HepG2 (cell line): ENCODE results near the gene IGDCC3. TPM values are rescaled to one million over a fixed set of nuclear protein-coding genes. Genes with fewer than 3 reads are reported as not detected.

ENCODE experiments used
- ATAC-seq: fragments of 200-7000 bp; cut with Tn5 transposase; 3 replicates; pipeline ENCODE4 v1.9.1; 2020; ENCODE audit warnings: mild to moderate bottlenecking, moderate library complexity
- BruUV-seq: library from RNA; stranded (reverse); fragments of 400-500 nt; replicated peaks from 2 replicates; lab custom pipeline; 2021; lab: Mats Ljungman, UMichigan
- CTCF ChIA-PET: fragments of 300-600 bp; formaldehyde crosslinking; extraction: SDS; loops from one replicate; lab custom pipeline; 2021; ENCODE audit warnings: low total read pairs, inconsistent platforms, low intra/inter-chr PET ratio; lab: Yijun Ruan, JAX
- POLR2A ChIA-PET: fragments of 350-600 bp; sonication (Branson Sonifier 250); formaldehyde crosslinking; loops from one replicate; lab custom pipeline; 2020; ENCODE audit warnings: antibody characterized with exemption, inconsistent platforms; lab: Yijun Ruan, JAX
- DNase-seq: peaks from one replicate; pipeline ENCODE4 v3.0.0-alpha.2; 2015; ENCODE audit warnings: low spot score
- FAIRE-seq: peaks from 3 replicates; lab custom pipeline; 2011; peaks lifted over from hg19 to GRCh38; lab: Jason Lieb, UNC
- H2AFZ ChIP-seq: one replicate; pipeline ENCODE4 v1.6.1; 2011; ENCODE audit warnings: low read length, inconsistent platforms
- H3K27ac ChIP-seq: fragments of 300-600 bp; 3 replicates; pipeline ENCODE4 v1.8.0; 2011; ENCODE audit warnings: mixed run types, mild to moderate bottlenecking, mixed read lengths, low read length, inconsistent platforms; ENCODE audit not compliant: insufficient read depth; ENCODE audit errors: extremely low read length
- H3K27me3 ChIP-seq, 2 experiments: fragments of 200-600 bp in 1 of 2; 2 replicates in 1 of 2; 3 replicates in 1 of 2; pipeline versions ENCODE4 v1.6.0 to v1.8.0; 2011; ENCODE audit warnings: low read length in 2 of 2, mild to moderate bottlenecking in 2 of 2, moderate library complexity in 2 of 2, inconsistent platforms in 1 of 2; ENCODE audit not compliant: insufficient read depth in 2 of 2, control insufficient read depth in 1 of 2
- H3K36me3 ChIP-seq, 2 experiments: fragments of 200-600 bp in 1 of 2; replicated peaks in 1 of 2; 2 replicates in 1 of 2; 3 replicates in 1 of 2; pipeline versions ENCODE4 v1.5.1 to v1.8.0; 2011; ENCODE audit warnings: low read length in 2 of 2, inconsistent platforms in 1 of 2; ENCODE audit not compliant: insufficient read depth in 2 of 2, control insufficient read depth in 1 of 2
- H3K4me1 ChIP-seq: 2 replicates; pipeline ENCODE4 v1.5.1; 2012; ENCODE audit warnings: low read length, inconsistent platforms; ENCODE audit not compliant: insufficient read depth
- H3K4me2 ChIP-seq: 2 replicates; pipeline ENCODE4 v1.6.0; 2011; ENCODE audit warnings: low read depth, low read length, inconsistent platforms
- H3K4me3 ChIP-seq, 3 experiments: fragments of 200-600 bp in 1 of 3; sonication (generic), shearing (Covaris generic) in 1 of 3; replicated peaks in 1 of 3; 2 replicates each; pipeline ENCODE4 v1.5.1; 2011 to 2016; ENCODE audit warnings: low read length in 3 of 3, inconsistent platforms in 2 of 3, low read depth in 2 of 3, mild to moderate bottlenecking in 2 of 3, control low read depth in 1 of 3, mixed read lengths in 1 of 3; ENCODE audit not compliant: insufficient read depth in 1 of 3
- H3K79me2 ChIP-seq: one replicate; pipeline ENCODE4 v1.6.1; 2011; ENCODE audit warnings: low read length, inconsistent platforms; ENCODE audit not compliant: insufficient read depth
- H3K9ac ChIP-seq: 2 replicates; pipeline ENCODE4 v1.6.0; 2011; ENCODE audit warnings: mild to moderate bottlenecking, low read depth, low read length, inconsistent platforms; ENCODE audit not compliant: insufficient read depth
- H3K9me3 ChIP-seq: 2 replicates; pipeline ENCODE4 v1.5.1; 2012; ENCODE audit warnings: mild to moderate bottlenecking, low read length
- H4K20me1 ChIP-seq: 2 replicates; pipeline ENCODE4 v1.6.0; 2011; ENCODE audit warnings: inconsistent platforms, mild to moderate bottlenecking, low read length, moderate library complexity; ENCODE audit not compliant: insufficient read depth
- HHEX ChIP-seq: IDR thresholded peaks from 2 replicates; pipeline ENCODE4 v1.6.1; 2016; ENCODE audit warnings: control low read depth
- IKZF4 ChIP-seq: sonication (generic); formaldehyde crosslinking; IDR thresholded peaks from 2 replicates; pipeline ENCODE4 v1.5.1; 2020; ENCODE audit warnings: borderline replicate concordance, mild to moderate bottlenecking, low read depth, missing genetic modification reagents; ENCODE audit errors: not compliant biosample characterization
- KLF16 ChIP-seq, 2 experiments: sonication (generic) in 1 of 2; formaldehyde crosslinking in 1 of 2; IDR thresholded peaks; 2 replicates each; pipeline versions ENCODE4 v1.6.1 to v1.8.0; 2016 to 2023; ENCODE audit warnings: missing genetic modification reagents in 2 of 2, missing compliant biosample characterization in 1 of 2
- KMT2B ChIP-seq: IDR thresholded peaks from 2 replicates; pipeline ENCODE4 v1.6.1; 2016; ENCODE audit warnings: missing genetic modification reagents, missing compliant biosample characterization
- MEF2D ChIP-seq: sonication (generic); formaldehyde crosslinking; IDR thresholded peaks from 2 replicates; pipeline ENCODE4 v1.5.1; 2020; ENCODE audit warnings: mild to moderate bottlenecking, missing genetic modification reagents
- NFKB2 ChIP-seq: sonication (generic); formaldehyde crosslinking; IDR thresholded peaks from 2 replicates; pipeline ENCODE4 v1.4.0; 2020; ENCODE audit warnings: missing genetic modification reagents, borderline replicate concordance
- PPARG ChIP-seq: conservative IDR thresholded peaks from 2 replicates; pipeline ENCODE4 v1.6.1; 2016; ENCODE audit warnings: missing biosample characterization, missing genetic modification reagents
- RNF2 ChIP-seq: fragments of 450-650 bp; conservative IDR thresholded peaks from 2 replicates; pipeline ENCODE4 v1.6.1; 2016; ENCODE audit warnings: low read depth
- SOX13 ChIP-seq, 3 experiments: fragments of 450-650 bp in 1 of 3; sonication (generic) in 1 of 3; formaldehyde crosslinking in 1 of 3; IDR thresholded peaks in 2 of 3; conservative IDR thresholded peaks in 1 of 3; 2 replicates each; pipeline versions ENCODE4 v1.5.0 to v1.6.1; 2016 to 2020; ENCODE audit warnings: antibody characterized with exemption in 1 of 3, mild to moderate bottlenecking in 1 of 3, missing compliant biosample characterization in 1 of 3, missing genetic modification reagents in 1 of 3, moderate library complexity in 1 of 3
- TCF7 ChIP-seq: sonication (generic); IDR thresholded peaks from 2 replicates; pipeline ENCODE4 v1.6.1; 2016; ENCODE audit warnings: antibody characterized with exemption, low read depth
- YY1 ChIP-seq: IDR thresholded peaks from 2 replicates; pipeline ENCODE4 v1.6.1; 2011; ENCODE audit warnings: low read length, low read depth, moderate library complexity, mild to moderate bottlenecking; ENCODE audit not compliant: insufficient read depth, insufficient replicate concordance
- ZNF337 ChIP-seq: sonication (generic); formaldehyde crosslinking; IDR thresholded peaks from 2 replicates; pipeline ENCODE4 v1.5.1; 2020; ENCODE audit warnings: missing genetic modification reagents, low read depth, mild to moderate bottlenecking, borderline replicate concordance
- ZNF430 ChIP-seq: sonication (generic); formaldehyde crosslinking; IDR thresholded peaks from 2 replicates; pipeline ENCODE4 v1.9.0; 2021; ENCODE audit warnings: mild to moderate bottlenecking, missing genetic modification reagents
- ZNF615 ChIP-seq: sonication (generic); formaldehyde crosslinking; IDR thresholded peaks from 2 replicates; pipeline ENCODE4 v1.5.0; 2020; ENCODE audit warnings: mild to moderate bottlenecking, missing genetic modification reagents, borderline replicate concordance
- ZNF687 ChIP-seq: sonication (generic); formaldehyde crosslinking; IDR thresholded peaks from 2 replicates; pipeline ENCODE4 v1.5.1; 2020; ENCODE audit warnings: mild to moderate bottlenecking, missing genetic modification reagents, moderate library complexity
- ZNF746 ChIP-seq: sonication (generic); formaldehyde crosslinking; IDR thresholded peaks from 2 replicates; pipeline ENCODE4 v1.8.0; 2022; ENCODE audit warnings: mild to moderate bottlenecking, missing genetic modification reagents
- WGBS: methylation state at CpG from one replicate; pipeline ENCODE4 v1.1.6; 2017; ENCODE audit warnings: low lambda C conversion rate; 5-methylcytosine and 5-hydroxymethylcytosine counted together
- in situ Hi-C: cut with HindIII; loops from 2 replicates; pipeline ENCODE4 v1.10.0; 2017; ENCODE audit warnings: low pct_unique_long_range_greater_than_20kb; ENCODE audit not compliant: extremely low pct_ligation_motif_present
- intact Hi-C: fragments of 100-400 bp; cut with micrococcal nuclease; formaldehyde crosslinking; loops from one replicate; pipeline ENCODE4 v1.10.0; 2022; ENCODE audit not compliant: unreplicated experiment
- polyA plus RNA-seq, 8 experiments: library from polyadenylated mRNA; depleted of rRNA in 3 of 8; stranded (reverse) in 7 of 8; unstranded in 1 of 8; fragments of >200 nt; fragmentation: Illumina TruSeq in 4 of 8; extraction: Trizol in 4 of 8; gene quantifications; 2 replicates each; pipeline versions ENCODE4 v1.2.1 to v1.2.3, GENCODE V29; 2011 to 2016; ENCODE audit warnings: low read depth in 4 of 8, missing spikeins in 1 of 8, mixed read lengths in 1 of 8; ENCODE audit not compliant: insufficient read depth in 1 of 8
- total RNA-seq, 5 experiments: library from RNA; depleted of rRNA; stranded (reverse); fragments of >200 nt; fragmentation: Illumina TruSeq; extraction: Trizol; gene quantifications; 2 replicates each; pipeline ENCODE4 v1.2.3, GENCODE V29; 2016; ENCODE audit warnings: low read depth in 1 of 5
- TF ChIP-seq, protein P1 (sequence below): sonication (generic); formaldehyde crosslinking; IDR thresholded peaks from 2 replicates; pipeline ENCODE4 v1.4.0; 2020; ENCODE audit warnings: missing genetic modification reagents

The IGDCC3 gene
- total and polyA plus RNA-seq, 2 of the 13 experiments (the other 11 are each of a cell fraction or from before 2014, with no cell fraction given): 30.1 to 51.8 TPM

GRCh38 chr15:65355173-65355987, 22.4 kb downstream of the IGDCC3 start:
- Histone ChIP-seq H3K27ac (peak overlapping the region; percentile 62), H3K9me3 (peaks cover 6% of the 10 kb centered on the region; the same call in 1 of the 2 replicates), H4K20me1 (0 out of 2 replicates have a peak, but pooled peaks cover 5% of the 10 kb centered on the region), H3K36me3 (peaks cover 0 to 10% of the 10 kb centered on the region in 2 experiments; a peak in 2 of 5 replicates), H3K79me2 (peaks cover 40% of the 10 kb centered on the region), H3K4me2 (peak overlapping the region; percentile 86), H3K27me3 (no peaks in the 10 kb centered on the region), H2AFZ (no peak overlapping the region), H3K4me1 (peaks cover 21% of the 10 kb centered on the region), H3K4me3 (peak overlapping the region; percentile 56 to 75 (median 57)), H3K9ac (peak overlapping the region; percentile 67)
- in situ Hi-C loops (no loop called here), intact Hi-C loops (loop anchor here (2.0 kb wide), 1 partner anchor 23 kb away; the partner anchor contains the start of gene IGDCC3)
- FAIRE-seq (no peak), ATAC-seq (peak; percentile 81), DNase-seq (peak; percentile 29)
- WGBS: 0% methylated on average over 9 of the region's 85 CpGs
- no TSS peak for BruUV-seq
- ChIA-PET POLR2A (interaction anchor here (0.7 to 2.4 kb wide), 7 partner anchors 12 to 55 kb away, joined by 3 to 12 read pairs (median 4); partner anchors contain the start of genes IGDCC3 and RNU5B-1), CTCF (no interaction called here)
- no peak for TF ChIP-seq NFKB2
- TF ChIP-seq SOX13 (IDR thresholded peaks at IDR 0.05): no peak
- TF ChIP-seq SOX13 (CRISPR knock-in tag; conservative IDR thresholded peaks at IDR 0.05 in 1 of 2, IDR thresholded peaks at IDR 0.05 in 1 of 2): 0 out of 4 replicates have a peak, but pooled peaks of 1 of the 2 experiments have one; percentile 23
- 0 out of 2 replicates have a peak, but pooled peaks have one; percentile 32 for TF ChIP-seq ZNF337 (CRISPR knock-in tag)
- TF ChIP-seq ZNF746 (CRISPR knock-in tag): no peak
- TF ChIP-seq IKZF4 (CRISPR knock-in tag): peak; percentile 10
- TF ChIP-seq MEF2D (CRISPR knock-in tag): no peak
- TF ChIP-seq KMT2B (CRISPR knock-in tag): no peak
- TF ChIP-seq PPARG (CRISPR knock-in tag): no peak
- TF ChIP-seq, protein P1, sequence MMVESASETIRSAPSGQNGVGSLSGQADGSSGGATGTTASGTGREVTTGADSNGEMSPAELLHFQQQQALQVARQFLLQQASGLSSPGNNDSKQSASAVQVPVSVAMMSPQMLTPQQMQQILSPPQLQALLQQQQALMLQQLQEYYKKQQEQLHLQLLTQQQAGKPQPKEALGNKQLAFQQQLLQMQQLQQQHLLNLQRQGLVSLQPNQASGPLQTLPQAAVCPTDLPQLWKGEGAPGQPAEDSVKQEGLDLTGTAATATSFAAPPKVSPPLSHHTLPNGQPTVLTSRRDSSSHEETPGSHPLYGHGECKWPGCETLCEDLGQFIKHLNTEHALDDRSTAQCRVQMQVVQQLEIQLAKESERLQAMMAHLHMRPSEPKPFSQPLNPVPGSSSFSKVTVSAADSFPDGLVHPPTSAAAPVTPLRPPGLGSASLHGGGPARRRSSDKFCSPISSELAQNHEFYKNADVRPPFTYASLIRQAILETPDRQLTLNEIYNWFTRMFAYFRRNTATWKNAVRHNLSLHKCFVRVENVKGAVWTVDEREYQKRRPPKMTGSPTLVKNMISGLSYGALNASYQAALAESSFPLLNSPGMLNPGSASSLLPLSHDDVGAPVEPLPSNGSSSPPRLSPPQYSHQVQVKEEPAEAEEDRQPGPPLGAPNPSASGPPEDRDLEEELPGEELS (CRISPR knock-in tag): peak; percentile 20; the same call in 1 of the 2 replicates
- TF ChIP-seq ZNF687 (CRISPR knock-in tag): peak; percentile 68
- no peak for TF ChIP-seq HHEX (CRISPR knock-in tag)
- TF ChIP-seq ZNF430 (CRISPR knock-in tag): no peak
- TF ChIP-seq RNF2: no peak
- TF ChIP-seq TCF7: peak; percentile 21; the same call in 1 of the 2 replicates
- TF ChIP-seq KLF16 (CRISPR knock-in tag; IDR thresholded peaks at IDR 0.05): no peak
- TF ChIP-seq ZNF615 (CRISPR knock-in tag): 0 out of 2 replicates have a peak, but pooled peaks have one; percentile 44
- peak; percentile 27 for TF ChIP-seq YY1
